ENCODE results near the gene CEACAM20. TPM values are rescaled to one million over a fixed set of nuclear protein-coding genes. Genes with fewer than 3 reads are reported as not detected.
"Not testable (repeated sequence)": the region's sequence is repeated elsewhere in the genome, so short reads cannot be mapped to it uniquely, and the experiment has no call there.

CEACAM20 gene
- total RNA-seq, 4 donors from 2014 or later, result not detected

- H3K4me3 ChIP-seq (ENCODE audit: low read depth, poor library complexity, severe bottlenecking), result no peak overlapping the region
- no peak for DNase-seq (ENCODE audit: low spot score in 2 of 2)
- TF ChIP-seq, protein P1, sequence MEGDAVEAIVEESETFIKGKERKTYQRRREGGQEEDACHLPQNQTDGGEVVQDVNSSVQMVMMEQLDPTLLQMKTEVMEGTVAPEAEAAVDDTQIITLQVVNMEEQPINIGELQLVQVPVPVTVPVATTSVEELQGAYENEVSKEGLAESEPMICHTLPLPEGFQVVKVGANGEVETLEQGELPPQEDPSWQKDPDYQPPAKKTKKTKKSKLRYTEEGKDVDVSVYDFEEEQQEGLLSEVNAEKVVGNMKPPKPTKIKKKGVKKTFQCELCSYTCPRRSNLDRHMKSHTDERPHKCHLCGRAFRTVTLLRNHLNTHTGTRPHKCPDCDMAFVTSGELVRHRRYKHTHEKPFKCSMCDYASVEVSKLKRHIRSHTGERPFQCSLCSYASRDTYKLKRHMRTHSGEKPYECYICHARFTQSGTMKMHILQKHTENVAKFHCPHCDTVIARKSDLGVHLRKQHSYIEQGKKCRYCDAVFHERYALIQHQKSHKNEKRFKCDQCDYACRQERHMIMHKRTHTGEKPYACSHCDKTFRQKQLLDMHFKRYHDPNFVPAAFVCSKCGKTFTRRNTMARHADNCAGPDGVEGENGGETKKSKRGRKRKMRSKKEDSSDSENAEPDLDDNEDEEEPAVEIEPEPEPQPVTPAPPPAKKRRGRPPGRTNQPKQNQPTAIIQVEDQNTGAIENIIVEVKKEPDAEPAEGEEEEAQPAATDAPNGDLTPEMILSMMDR (IDR thresholded peaks at IDR 0.05), result no peak
- TF ChIP-seq POLR2A (IDR thresholded peaks at IDR 0.05), result no peak
- intact Hi-C loops (cut with DNase I; ENCODE audit: low total_unique reads), result no loop called here
- 61 to 64% methylated on average over 2 of the region's 2 CpGs for WGBS, 2 donors
Measured at GRCh38 chr19:44567745-44568144, 38.3 kb upstream of the CEACAM20 start.

GRCh38 chr19:44566984-44567383 is 37.5 kb upstream of the CEACAM20 start:
- no peak for DNase-seq (ENCODE audit: low spot score in 2 of 2)
- intact Hi-C loops (cut with DNase I; ENCODE audit: low total_unique reads), result no loop called here
- TF ChIP-seq, protein P1 (IDR thresholded peaks at IDR 0.05), result no peak
- no peak for TF ChIP-seq POLR2A (IDR thresholded peaks at IDR 0.05)
- H3K4me3 ChIP-seq (ENCODE audit: low read depth, poor library complexity, severe bottlenecking), result no peak overlapping the region
- 30 to 42% methylated on average over 5 of the region's 5 CpGs for WGBS, 2 donors

GRCh38 chr19:44563086-44563655 is 33.7 kb upstream of the CEACAM20 start:
- intact Hi-C loops (cut with DNase I; ENCODE audit: low total_unique reads); DNase-seq (ENCODE audit: low spot score in 2 of 2); H3K4me3 ChIP-seq (ENCODE audit: low read depth, poor library complexity, severe bottlenecking): not testable (repeated sequence)
- WGBS, 2 donors, result 87 to 93% methylated on average over 15 to 27 of the region's 33 CpGs

DNA sequence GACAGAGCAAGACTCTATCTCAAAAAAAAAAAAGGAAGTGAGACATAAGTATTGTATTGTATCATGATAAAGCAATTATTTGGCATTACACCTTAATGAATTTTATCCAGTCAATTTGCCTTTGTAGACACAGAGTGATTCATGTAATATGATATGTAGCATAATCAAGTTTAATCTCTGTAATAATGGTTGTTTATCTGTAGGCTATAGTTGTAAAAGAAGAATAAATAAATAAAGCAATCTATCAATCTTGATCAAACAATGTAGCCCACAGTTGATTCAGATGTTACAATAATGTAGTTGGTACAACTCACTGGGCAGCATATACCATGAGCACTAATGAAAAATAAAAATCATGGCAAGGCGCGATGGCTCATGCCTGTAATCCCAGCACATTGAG is 28.5 kb upstream of the CEACAM20 start:
- TF ChIP-seq, protein P1 (IDR thresholded peaks at IDR 0.05), result no peak
- no peak overlapping the region for H3K4me3 ChIP-seq (ENCODE audit: low read depth, poor library complexity, severe bottlenecking)
- WGBS, 2 donors, result 85 to 86% methylated on average over 2 of the region's 2 CpGs
- no peak for DNase-seq (ENCODE audit: low spot score in 2 of 2)
- intact Hi-C loops (cut with DNase I; ENCODE audit: low total_unique reads), result no loop called here

GRCh38 chr19:44554641-44555246 is 25.3 kb upstream of the CEACAM20 start:
- 68 to 72% methylated on average over 2 of the region's 2 CpGs for WGBS, 2 donors
- TF ChIP-seq, protein P1 (IDR thresholded peaks at IDR 0.05), result no peak
- TF ChIP-seq POLR2A (IDR thresholded peaks at IDR 0.05), result no peak
- no peak for DNase-seq (ENCODE audit: low spot score in 2 of 2)
- no peak overlapping the region for H3K4me3 ChIP-seq (ENCODE audit: low read depth, poor library complexity, severe bottlenecking)
- intact Hi-C loops (cut with DNase I; ENCODE audit: low total_unique reads), result no loop called here

DNA sequence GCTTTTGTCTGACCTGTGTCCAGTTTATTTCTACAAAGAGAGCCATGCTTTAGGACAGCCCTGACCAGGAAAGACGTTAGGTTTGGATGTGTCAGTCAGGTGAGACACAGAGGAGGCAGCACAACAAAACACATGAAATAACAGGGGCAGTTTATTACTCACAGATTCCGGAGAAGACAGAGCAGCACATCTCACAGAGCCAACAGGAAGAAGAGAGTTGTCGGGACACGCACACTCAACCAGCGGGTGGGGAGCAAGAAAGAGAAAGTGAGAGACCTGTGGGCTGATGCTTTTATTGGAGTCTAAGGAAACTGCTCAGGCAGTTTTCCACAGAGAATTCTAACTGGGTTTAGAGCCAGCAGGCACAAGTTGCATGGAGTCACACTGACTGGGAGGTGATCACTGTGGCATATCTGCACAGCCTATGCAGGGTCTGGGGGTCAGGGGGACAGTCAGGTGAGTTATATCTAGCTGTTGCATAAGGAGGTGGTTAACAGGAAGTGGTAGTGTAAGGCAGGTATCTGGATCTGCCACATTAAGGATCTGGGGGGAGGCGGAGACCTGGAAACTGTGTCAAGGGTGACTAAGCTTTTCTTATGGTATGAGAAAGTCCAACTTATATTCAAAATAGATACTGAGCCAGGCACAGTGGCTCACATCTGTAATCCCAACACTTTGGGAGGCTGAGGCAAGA is 24.1 kb upstream of the CEACAM20 start:
- TF ChIP-seq POLR2A (IDR thresholded peaks at IDR 0.05), result no peak
- TF ChIP-seq, protein P1 (IDR thresholded peaks at IDR 0.05), result no peak
- no peak for DNase-seq (ENCODE audit: low spot score in 2 of 2)
- 39 to 43% methylated on average over 6 of the region's 6 CpGs for WGBS, 2 donors
- intact Hi-C loops (cut with DNase I; ENCODE audit: low total_unique reads), result no loop called here
- H3K4me3 ChIP-seq (ENCODE audit: low read depth, poor library complexity, severe bottlenecking), result no peak overlapping the region
